Measurements from ENCODE around the gene SLC11A2. TPM values are rescaled to one million over a fixed set of nuclear protein-coding genes. Genes with fewer than 3 reads are reported as not detected.

Gene SLC11A2
- total RNA-seq, 1 donor from 2014 or later, result 21.5 TPM

GRCh38 chr12:51027342-51027835, 1.2 kb upstream of the SLC11A2 start:
- intact Hi-C loops (cut with DNase I), result loop anchor here (2.0 to 10.0 kb wide), 4 partner anchors 145 to 1405 kb away; partner anchors contain the start of genes DAZAP2, DIP2B, PRPF40B and TFCP2
- Histone ChIP-seq H3K36me3 (no peaks in the 10 kb centered on the region), H3K9me3 (no peaks in the 10 kb centered on the region), H3K4me1 (peaks cover 6 to 14% of the 10 kb centered on the region in 2 donors), H3K27me3 (no peaks in the 10 kb centered on the region), H3K27ac (no peak overlapping the region), H3K4me3 (no peak overlapping the region)
- no peak for TF ChIP-seq CTCF (IDR thresholded peaks at IDR 0.05)
- peak in 1 of 2 donors; percentile 59 for DNase-seq (ENCODE audit: low spot score in 2 of 2)

- Histone ChIP-seq H3K36me3 (no peaks in the 10 kb centered on the region), H3K9me3 (no peaks in the 10 kb centered on the region), H3K4me1 (peaks cover 6 to 17% of the 10 kb centered on the region in 2 donors), H3K27me3 (no peaks in the 10 kb centered on the region), H3K4me3 (peak overlapping the region; percentile 68 to 94), H3K27ac (peak overlapping the region; percentile 91 to 98)
- DNase-seq (ENCODE audit: low spot score in 2 of 2), result no peak
- intact Hi-C loops (cut with DNase I), result loop anchor here (2.0 to 10.0 kb wide), 5 partner anchors 101 to 1403 kb away; partner anchors contain the start of genes ATF1, DAZAP2, DIP2B and PRPF40B
- TF ChIP-seq CTCF (IDR thresholded peaks at IDR 0.05), result no peak
Observed at GRCh38 chr12:51025338-51025835, 797 bp downstream of the SLC11A2 start.

- H3K4me1 ChIP-seq, result peaks cover 6 to 17% of the 10 kb centered on the region in 2 donors
- intact Hi-C loops (cut with DNase I), result loop anchor here (1.0 to 10.0 kb wide), 4 partner anchors 39 to 519 kb away; partner anchors contain the start of genes ATF1 and DIP2B
- no peaks in the 10 kb centered on the region for H3K27me3 ChIP-seq
- no peak for TF ChIP-seq CTCF (IDR thresholded peaks at IDR 0.05)
- H3K27ac ChIP-seq, result peak overlapping the region; percentile 91 to 98
- H3K4me3 ChIP-seq, result peak overlapping the region; percentile 68 to 94
- H3K36me3 ChIP-seq, result no peaks in the 10 kb centered on the region
- no peaks in the 10 kb centered on the region for H3K9me3 ChIP-seq
- peak in 1 of 2 donors; percentile 27 for DNase-seq (ENCODE audit: low spot score in 2 of 2)
Observed at GRCh38 chr12:51023625-51024382, 2.4 kb downstream of the SLC11A2 start.

GRCh38 chr12:51021694-51022093, 4.5 kb downstream of the SLC11A2 start:
- Histone ChIP-seq H3K36me3 (no peaks in the 10 kb centered on the region), H3K4me3 (no peak overlapping the region), H3K4me1 (peaks cover 6 to 17% of the 10 kb centered on the region in 2 donors), H3K27ac (peak overlapping the region; percentile 31 to 35), H3K9me3 (no peaks in the 10 kb centered on the region), H3K27me3 (no peaks in the 10 kb centered on the region)
- DNase-seq (ENCODE audit: low spot score in 2 of 2), result no peak
- intact Hi-C loops (cut with DNase I), result loop anchor here (10.0 kb wide), 1 partner anchor 517 kb away; the partner anchor contains the start of gene DIP2B
- no peak for TF ChIP-seq CTCF (IDR thresholded peaks at IDR 0.05)

GRCh38 chr12:51020448-51021182, 5.6 kb downstream of the SLC11A2 start:
- Histone ChIP-seq H3K9me3 (no peaks in the 10 kb centered on the region), H3K4me3 (no peak overlapping the region), H3K27me3 (no peaks in the 10 kb centered on the region), H3K36me3 (no peaks in the 10 kb centered on the region), H3K4me1 (peaks cover 6 to 17% of the 10 kb centered on the region in 2 donors), H3K27ac (peak overlapping the region in 1 of 2 donors; percentile 3)
- DNase-seq (ENCODE audit: low spot score in 2 of 2), result peak in 1 of 2 donors; percentile 19
- intact Hi-C loops (cut with DNase I), result loop anchor here (10.0 kb wide), 1 partner anchor 516 kb away; the partner anchor contains the start of gene DIP2B
- no peak for TF ChIP-seq CTCF (IDR thresholded peaks at IDR 0.05)
